Right ventricle myocardium superior (tissue), 1 donor: Measurements from ENCODE around the gene IKZF2. TPM values are rescaled to one million over a fixed set of nuclear protein-coding genes. Genes with fewer than 3 reads are reported as not detected.

Source experiments
- ATAC-seq: fragments of 200-7000 bp; cut with Tn5 transposase; one replicate; pipeline ENCODE4 v1.9.1; 2020; ENCODE audit warnings: mild to moderate bottlenecking; ENCODE audit not compliant: poor library complexity
- DNase-seq: peaks from one replicate; pipeline ENCODE4 v3.0.0-alpha.2; 2020
- intact Hi-C: fragments of 100-400 bp; cut with DNase I; formaldehyde crosslinking; loops from one replicate; pipeline ENCODE4 v1.11.2; 2022
- total RNA-seq: library from RNA; stranded (reverse); fragmentation: NEBNext Ultra II Directional; extraction: Animal tissue kit (Norgen Biotek cat#: 25700); gene quantifications from one replicate; pipeline ENCODE4 v1.2.1, GENCODE V29; 2021
- donor health status: DM: no; HTN: yes; CAD: no; lungs with severe emphysema.

IKZF2 gene
- total RNA-seq, 1 donor from 2014 or later = 4.3 TPM

DNA sequence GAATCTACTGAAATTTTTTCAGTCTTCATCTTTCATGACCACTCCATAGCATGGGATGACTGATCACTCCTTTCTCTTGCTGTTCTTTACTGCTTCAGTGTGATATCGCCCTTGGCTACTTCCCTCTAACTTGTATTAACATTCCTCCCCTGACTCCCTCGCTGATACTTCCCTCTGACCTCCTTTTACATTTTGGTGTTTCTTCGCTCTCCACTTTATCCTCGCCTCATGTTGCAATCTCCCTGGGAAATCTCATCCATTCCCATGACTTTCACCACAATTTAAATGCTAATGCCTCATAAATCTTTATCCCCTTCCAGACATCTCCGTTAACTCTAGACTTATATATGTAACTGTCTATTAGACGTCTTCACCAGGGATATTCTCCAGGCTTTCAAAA is 167.3 kb downstream of the IKZF2 start:
- intact Hi-C loops = no loop called here
- DNase-seq (no peak), ATAC-seq (no peak)

DNA sequence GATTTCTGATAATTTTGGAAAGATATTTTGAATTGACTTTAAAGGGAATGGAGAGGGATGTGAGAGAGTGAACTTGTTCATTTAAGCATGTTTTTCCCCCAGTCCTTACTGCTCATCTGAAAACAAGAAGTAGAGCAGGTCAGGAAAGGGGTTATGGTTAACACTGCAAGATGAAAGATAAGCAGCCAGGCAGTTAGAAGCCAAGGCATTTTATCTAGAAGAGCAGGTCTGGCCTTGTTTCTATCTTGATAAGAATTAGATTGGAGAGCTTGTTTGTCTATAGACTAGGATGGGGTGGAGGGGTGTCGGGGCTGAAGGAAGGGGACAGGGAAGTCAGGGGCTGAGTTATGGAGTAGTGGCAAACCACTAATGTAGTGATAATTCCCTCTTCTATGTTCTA is 171.6 kb downstream of the IKZF2 start:
- intact Hi-C loops = no loop called here
- no peak for DNase-seq
- ATAC-seq = no peak

- no peak for DNase-seq
- no peak for ATAC-seq
- intact Hi-C loops = no loop called here
These were observed 172.3 kb downstream of the IKZF2 start for GRCh38 chr2:212979046-212979612.

DNA sequence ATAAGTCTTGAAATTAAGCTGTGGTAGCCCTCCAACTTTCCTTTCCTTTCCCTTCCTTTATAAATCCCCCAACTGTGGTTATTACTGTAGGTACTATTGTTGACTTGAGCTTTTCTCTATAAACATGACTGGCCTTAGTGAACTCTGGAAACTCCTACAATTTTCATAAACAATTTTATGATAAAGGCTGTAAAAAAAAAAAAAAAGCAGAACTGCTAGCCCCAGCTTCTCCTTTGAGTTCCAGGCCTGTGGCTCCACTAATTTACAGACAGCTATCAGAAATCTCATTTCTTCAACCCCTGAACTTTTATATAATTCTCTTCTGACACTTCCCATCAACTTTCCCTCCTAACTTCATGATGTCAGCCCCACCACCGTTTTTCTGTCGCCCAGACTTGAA is 174.3 kb downstream of the IKZF2 start:
- intact Hi-C loops = no loop called here
- ATAC-seq = no peak
- DNase-seq = no peak

- DNase-seq (no peak), ATAC-seq (peak; percentile 83)
- intact Hi-C loops = no loop called here
These were observed 176.1 kb downstream of the IKZF2 start for GRCh38 chr2:212975333-212975732.

DNA sequence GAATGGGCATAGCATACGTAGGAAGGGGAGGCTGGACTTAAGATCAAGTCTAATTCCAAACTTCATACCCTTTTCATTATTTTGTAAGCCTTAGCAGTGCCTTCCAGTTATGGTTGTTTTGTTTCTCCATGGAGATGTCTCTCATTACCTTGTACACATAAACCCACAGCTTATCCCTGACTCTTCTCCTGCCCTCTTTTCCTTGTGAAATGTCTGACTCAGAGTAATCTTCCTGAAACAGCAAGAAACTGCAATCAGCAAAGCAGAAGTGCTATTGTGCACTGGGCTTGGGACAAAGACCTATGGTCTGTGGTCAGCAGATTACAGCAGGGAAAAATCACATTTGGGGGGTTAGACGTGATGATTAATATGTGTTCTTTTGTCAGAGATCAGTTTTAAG is 176.7 kb downstream of the IKZF2 start:
- intact Hi-C loops = no loop called here
- no peak for DNase-seq
- peak; percentile 28 for ATAC-seq

- intact Hi-C loops = no loop called here
- DNase-seq = no peak
- ATAC-seq = peak; percentile 63
These were observed 178.1 kb downstream of the IKZF2 start for GRCh38 chr2:212973347-212973746.

DNA sequence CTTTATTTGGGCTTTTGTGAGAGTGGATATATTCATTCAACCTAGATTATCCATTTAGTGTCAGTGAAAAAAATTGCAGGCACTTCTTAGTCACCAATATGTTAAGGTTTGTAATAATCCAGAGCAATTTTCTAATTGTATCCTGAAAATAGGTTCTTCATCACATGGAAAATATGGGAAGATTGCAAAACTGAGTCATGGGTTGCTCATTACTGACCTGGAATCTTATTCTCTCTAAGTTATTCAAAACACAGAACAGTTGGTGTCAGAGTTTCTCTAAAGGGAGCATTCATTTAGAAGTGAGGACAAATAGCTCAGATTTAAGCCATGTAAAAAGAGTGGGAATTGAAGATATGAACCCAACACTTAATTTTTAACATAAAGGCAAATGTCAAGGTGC is 181.3 kb downstream of the IKZF2 start:
- DNase-seq (no peak), ATAC-seq (no peak)
- intact Hi-C loops = no loop called here

GRCh38 chr2:212968284-212969081 is 182.9 kb downstream of the IKZF2 start:
- no peak for DNase-seq
- intact Hi-C loops = no loop called here
- ATAC-seq = no peak

- intact Hi-C loops = no loop called here
These were observed 184.5 kb downstream of the IKZF2 start for GRCh38 chr2:212966884-212967283.

DNA sequence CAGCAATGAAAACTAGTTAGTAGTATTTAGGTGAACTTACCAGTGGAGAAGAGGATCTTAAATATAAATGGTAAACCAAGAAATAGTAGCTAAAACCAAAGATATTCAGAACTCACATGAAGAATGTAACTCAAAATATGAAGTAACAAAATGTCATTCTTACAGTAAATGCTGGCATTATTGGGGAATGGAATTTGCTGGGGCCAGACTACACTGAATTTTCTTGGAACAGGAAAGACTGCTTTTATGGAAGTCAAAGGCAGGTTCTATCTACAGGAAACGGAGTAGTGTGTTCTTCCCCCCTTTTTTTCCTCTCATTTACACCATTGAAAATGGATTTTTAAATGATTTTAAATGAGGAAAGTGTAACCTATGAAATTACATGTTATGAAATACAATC is 188.7 kb downstream of the IKZF2 start:
- ATAC-seq = no peak
- no peak for DNase-seq
- intact Hi-C loops = no loop called here

More at GRCh38 chr2:212966884-212967283, 184.5 kb downstream of the IKZF2 start:
- DNase-seq (no peak), ATAC-seq (no peak)

DNA sequence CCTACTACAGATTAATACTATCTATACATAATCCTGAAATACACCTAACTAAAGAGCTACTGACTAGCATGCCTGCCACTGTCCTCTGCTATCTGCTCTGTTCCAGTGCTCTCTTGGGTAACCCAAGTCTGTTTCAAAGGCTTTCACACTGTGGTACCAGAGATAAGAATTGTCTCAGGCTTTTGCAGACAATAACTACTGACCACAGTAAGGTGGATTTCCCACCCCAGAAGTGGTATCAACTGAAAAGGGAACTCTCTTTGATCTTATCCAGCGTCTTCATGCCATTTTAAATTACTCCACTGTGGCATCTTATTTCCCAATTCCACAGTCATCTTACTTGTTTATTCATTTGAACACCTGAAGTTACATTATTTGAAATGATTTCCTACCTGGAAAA is 190.2 kb downstream of the IKZF2 start:
- ATAC-seq (no peak), DNase-seq (no peak)
- intact Hi-C loops = no loop called here

GRCh38 chr2:212960336-212960735 is 191.1 kb downstream of the IKZF2 start:
- intact Hi-C loops = no loop called here
- DNase-seq = no peak
- ATAC-seq = no peak

GRCh38 chr2:212959471-212960117 is 191.8 kb downstream of the IKZF2 start:
- intact Hi-C loops = no loop called here
- ATAC-seq (no peak), DNase-seq (no peak)

DNA sequence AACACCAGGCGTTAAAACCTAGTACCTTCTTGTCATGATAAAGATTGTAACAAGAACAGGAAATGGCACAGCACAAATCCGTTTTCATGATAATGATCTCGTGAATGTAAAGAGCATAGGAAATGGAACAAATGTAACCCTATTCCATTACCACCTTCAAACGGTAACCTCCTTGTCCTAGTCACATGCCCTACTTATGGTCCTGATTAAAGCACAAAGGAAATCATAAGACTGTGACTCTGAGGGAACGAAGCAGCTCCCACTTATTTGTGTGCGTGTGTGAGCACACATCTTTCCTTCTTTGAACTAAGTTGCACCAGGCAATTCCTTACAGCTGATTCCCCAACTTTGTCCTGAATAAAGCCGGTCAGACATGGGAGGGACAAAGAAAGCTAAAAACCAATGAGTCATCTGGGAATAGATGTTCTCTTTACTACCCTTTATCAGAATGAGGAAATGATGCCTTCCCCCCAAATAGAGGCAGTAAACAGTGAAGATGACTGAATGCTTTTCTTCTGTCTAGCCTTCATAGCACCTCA is 192.6 kb downstream of the IKZF2 start:
- ATAC-seq (no peak), DNase-seq (no peak)
- intact Hi-C loops = no loop called here

DNA sequence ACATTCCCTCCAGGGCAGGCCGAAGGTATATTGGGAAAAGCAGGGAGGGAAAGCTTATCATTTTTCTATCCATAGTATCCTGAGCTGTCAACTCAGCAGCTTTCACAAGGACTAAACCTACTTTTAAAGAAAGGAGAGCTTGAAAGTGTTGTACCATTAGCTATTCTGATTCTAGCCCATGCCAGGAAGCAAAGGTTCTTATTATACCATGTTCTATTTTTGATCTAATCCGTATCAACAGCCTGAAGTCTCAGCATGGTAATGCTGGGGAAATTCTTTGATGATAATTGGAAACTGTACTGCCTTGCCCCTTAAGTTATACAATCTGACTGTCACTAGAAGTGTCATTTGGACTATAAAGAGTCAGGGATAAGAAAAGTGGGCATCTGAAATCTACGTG is 193.3 kb downstream of the IKZF2 start:
- DNase-seq (no peak), ATAC-seq (no peak)
- intact Hi-C loops = no loop called here

DNA sequence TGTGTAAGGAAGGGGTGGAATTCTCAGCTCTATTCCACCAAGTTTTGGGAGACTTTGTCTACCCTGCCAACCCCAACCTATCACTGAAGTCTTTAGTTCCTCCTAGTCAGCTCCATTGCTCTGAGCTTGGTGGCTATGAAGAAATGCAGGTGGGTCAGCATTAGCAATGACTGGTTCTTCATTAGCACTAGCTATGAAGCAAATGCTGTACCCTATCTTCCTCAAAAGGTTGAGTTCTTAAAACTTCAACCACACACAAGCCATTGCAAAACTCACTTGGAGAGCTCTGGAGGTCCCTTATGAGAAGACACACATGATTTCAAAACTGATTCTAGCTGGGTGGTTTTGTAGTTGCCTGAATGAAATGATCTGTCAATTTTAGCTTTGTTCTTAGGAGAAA is 193.8 kb downstream of the IKZF2 start:
- DNase-seq = no peak
- intact Hi-C loops = no loop called here
- ATAC-seq = no peak

DNA sequence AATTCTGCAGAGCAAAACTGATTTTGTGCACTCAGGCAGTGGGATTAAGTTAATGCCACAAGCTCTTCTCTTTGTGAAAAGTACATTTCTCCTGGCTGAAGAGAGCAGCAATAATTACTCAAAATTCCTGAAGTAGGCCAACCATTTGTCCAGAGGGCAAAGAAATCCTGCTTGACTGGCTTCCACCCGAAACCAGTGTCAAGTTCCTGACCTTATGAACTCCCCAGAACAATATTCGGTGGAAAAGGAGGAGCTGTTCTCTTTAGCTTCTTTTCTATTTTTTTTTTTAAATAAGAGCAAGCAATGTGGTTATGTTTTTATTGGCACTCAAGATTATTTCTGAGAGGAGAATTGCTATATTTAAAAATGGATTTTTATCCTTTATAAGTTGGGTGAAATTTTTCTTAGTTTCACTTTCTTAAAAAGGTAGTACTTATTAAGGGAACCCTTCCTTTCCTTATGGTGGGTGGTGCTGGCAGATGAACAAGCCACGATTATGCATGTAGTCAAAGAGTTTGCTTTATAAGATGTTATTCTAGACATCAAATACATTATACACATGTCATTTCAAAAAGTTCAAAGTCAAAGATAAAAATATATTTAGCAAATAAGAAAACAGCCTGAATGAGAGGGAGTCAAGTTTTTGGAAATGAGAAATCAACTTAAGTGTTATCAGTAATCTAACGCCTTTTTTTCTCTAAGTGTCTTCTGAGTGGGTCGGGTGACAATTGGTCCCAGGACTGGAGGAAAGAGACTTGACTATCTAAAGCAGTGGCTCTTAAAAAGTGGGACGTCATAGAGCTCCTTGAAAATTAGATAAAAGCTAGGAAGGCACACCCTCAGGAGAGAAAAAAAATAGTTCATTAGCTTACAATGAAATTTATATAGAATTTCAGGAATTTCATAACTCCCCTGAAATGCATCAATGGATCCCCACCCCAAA is 194.5 kb downstream of the IKZF2 start:
- DNase-seq = no peak
- intact Hi-C loops = no loop called here
- no peak for ATAC-seq
